SHP77 treated with DMSO at 0.1 percent for 48 hours (cell line): ENCODE data around the gene INPP5D.
"Not testable (repeated sequence)": the region's sequence is repeated elsewhere in the genome, so short reads cannot be mapped to it uniquely, and the experiment has no call there.

Source experiments
- DNase-seq: peaks from one replicate; lab custom pipeline; 2025; lab: John Stamatoyannopoulos, UW

INPP5D gene

GRCh38 chr2:233174137-233174536 lies 114.0 kb downstream of the INPP5D start:
- no peak for DNase-seq

DNA sequence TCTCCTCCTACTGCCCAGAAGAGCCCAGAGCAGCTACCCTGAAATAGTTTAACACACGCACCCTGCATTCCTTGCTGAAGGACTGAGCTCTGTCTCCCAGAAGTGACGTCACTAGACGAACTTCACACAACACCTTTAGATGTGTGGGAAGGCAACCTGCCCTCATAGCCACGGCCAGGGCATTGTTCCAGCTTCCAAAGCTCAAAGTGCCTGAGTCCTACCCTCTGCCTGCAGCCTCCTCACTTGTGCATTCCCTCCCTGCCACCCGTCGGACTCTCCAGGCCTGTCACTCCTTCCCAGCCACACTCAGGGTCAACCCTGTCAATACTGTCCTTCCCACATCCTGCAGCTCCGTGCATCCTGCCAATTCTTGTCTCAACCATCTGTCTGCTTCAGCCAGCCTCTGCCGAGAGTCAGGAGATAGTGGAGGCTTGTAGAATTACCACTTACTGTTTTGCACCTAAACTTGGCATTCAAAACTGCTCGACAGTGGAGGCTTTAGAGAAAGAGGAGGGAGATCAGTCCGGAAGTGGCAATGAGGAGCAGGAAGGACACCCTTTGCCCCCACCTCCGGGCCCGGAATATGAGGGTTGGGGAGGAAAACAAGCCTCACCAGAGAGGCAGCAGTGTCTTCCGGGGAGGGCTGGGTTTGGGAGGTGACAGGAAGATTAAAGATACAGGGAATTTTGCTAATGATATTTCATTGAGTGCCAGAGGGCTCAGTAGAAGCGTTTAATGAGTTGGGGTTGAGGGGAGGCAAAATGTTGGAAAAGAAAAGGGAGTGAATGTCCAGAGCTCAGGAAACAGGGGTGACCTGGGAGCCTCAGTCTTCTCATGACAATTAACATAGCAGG lies 119.1 kb downstream of the INPP5D start:
- no peak for DNase-seq

DNA sequence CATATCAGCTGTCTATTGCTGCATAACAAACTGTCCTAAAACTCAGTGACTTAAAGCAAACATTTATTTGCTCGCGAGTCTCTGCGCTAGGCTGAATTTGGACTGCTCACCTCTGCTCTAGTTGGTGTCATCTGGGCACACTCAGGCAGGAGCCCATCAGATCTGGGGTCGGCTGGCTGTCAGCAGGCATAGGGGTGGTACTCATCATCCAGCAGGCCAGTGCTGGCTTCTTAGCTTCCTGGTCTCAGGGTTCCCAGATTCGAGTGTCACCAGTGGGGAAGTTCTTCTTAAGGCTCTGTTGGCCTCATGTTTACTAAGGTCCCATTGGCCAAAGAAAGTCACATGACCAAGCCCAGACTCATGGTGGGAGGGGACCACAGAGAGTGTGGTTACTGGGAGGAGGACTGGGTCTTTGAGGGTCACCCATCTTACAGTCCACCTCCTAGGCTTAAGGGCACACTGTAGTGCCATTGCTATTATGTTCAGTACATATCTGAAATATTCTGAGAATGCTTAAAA lies 119.8 kb downstream of the INPP5D start:
- DNase-seq, result no peak

DNA sequence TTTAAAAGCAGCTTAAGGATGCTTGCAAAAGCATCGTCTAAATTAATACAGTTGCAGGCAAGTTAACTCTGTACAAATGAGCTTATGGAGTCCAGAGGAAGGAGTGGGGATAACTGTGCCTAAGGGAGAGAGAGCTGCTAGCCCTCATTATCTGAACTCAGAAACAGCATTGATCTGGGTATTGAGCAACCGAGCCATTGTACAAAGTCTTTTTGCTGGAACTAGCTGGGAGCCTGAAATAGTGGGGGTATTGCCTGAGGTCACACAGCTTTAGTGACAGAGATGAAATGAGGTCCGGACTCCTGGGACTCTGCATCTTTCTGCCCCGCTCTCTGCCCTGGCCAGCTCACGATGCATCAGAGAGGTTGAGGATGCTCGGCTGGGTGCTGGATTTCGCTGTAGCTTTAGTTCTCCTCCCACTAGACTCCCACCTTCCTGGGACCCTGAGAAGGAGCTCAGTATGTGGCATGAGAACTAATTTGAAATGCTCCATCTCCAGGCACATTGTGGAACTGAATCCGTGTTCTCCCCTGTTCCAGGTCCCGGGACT lies 123.8 kb downstream of the INPP5D start:
- DNase-seq, result no peak

GRCh38 chr2:233184669-233185068 lies 124.5 kb downstream of the INPP5D start:
- DNase-seq, result no peak

DNA sequence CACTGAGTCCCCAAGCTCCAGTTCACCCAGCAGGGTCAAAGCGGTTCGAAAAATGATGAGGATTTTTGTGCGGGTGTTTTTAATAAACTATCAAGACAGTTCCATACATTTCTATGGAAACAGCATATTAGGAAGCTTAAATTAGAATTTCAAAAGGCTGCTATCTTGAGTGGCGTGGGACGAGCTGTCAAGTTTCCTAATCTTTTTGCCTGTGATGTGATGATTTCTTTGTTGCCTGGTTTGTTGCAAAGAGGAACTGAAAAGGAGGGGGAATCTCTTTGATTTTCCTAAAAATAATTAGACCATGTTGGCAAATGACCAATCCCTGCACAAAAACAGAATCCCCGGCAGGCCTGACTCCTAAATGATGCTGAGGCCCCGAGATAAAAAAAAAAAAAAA lies 125.2 kb downstream of the INPP5D start:
- DNase-seq, result no peak

DNA sequence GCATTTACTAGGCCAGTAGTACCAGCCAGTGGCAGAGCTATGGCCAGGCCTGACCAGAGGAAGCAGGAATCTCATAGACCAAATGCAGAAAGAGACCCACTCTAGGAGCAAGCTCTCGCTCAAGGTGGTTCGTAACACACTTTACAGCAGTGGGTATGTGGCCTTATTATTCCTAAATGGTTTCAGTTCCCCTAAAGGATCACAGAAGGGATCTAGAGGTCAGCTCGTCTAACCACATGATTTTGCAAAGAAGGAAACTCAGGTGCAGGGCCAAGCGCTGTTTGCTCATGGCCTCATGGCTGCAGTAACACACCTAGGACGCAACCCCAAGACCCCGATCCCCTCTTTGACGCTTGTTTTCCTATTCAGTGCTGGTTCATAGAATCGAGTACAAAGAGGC lies 125.8 kb downstream of the INPP5D start:
- no peak for DNase-seq

GRCh38 chr2:233186851-233187250 lies 126.7 kb downstream of the INPP5D start:
- DNase-seq, result no peak

DNA sequence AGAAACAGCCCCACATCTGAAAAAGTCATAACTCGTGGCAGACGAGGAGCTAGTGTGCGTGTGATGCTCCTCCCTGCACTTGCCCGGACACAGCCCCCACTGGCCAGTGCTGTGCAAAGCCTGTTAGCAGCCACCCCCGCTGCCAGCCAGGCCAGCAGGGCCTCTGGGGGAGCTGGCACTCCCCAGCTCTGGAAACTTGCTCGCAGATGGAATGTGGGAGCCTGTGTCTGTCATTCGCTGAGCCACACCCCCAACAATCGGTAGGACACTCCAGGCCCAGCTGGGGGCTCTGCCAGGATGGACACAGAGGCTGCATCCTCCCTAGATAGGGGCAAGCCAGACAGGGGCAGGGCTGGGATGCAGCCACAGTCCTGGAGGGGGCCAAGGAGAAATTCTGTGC lies 128.9 kb downstream of the INPP5D start:
- no peak for DNase-seq

GRCh38 chr2:233191016-233191415 lies 130.9 kb downstream of the INPP5D start:
- not testable (repeated sequence) for DNase-seq

- no peak for DNase-seq
Observed at GRCh38 chr2:233193738-233194137, 133.6 kb downstream of the INPP5D start.

DNA sequence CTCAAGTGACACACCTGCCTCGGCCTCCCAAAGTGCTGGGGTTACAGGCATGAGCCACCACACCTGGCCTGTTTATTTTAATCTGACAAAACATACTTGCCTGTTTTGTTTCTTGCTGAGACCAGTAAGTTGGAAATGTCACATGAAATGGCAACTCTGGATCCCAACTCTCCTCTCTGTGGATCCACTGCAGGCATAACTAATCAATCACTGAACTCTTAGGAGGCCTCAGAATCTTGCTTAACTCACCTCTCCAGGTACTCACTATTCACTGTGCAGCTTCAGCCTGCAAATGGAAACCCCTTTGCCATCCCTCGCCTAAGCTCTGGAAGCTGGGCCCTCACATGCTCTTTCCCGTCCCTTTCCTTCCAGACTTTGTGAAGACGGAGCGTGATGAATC lies 134.9 kb downstream of the INPP5D start:
- no peak for DNase-seq

GRCh38 chr2:233197022-233197421 lies 136.9 kb downstream of the INPP5D start:
- DNase-seq, result no peak

DNA sequence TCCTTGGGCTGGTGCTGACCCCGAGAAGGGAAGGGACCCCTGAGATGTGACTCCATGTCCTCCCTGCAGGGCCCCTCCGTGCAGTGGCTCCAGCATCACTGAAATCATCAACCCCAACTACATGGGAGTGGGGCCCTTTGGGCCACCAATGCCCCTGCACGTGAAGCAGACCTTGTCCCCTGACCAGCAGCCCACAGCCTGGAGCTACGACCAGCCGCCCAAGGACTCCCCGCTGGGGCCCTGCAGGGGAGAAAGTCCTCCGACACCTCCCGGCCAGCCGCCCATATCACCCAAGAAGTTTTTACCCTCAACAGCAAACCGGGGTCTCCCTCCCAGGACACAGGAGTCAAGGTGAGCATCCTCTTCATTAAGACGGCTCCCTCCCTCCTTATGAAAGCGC lies 137.9 kb downstream of the INPP5D start:
- DNase-seq, result no peak

DNA sequence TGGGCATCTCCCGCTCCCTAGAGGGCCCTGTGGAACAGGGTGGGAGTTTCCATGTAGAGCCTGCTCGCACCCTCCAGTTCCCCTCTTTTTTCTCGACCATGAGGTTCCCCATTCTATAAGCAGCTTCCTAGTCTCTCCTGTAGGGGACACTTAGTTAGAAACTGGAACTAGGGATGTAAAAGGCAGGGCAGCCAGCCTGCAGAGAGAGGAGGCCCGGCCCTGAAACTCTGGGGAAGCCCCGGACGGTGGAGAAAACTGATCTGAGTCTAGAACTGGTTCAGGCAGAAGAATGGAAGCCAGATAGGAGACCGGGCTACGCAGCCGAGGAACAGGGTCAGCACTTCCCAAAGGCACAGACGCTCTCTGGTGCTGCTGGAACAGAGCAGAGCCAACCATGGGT lies 139.7 kb downstream of the INPP5D start:
- no peak for DNase-seq

GRCh38 chr2:233200790-233201189 lies 140.6 kb downstream of the INPP5D start:
- not testable (repeated sequence) for DNase-seq

- DNase-seq, result no peak
Observed at GRCh38 chr2:233201258-233202013, 141.3 kb downstream of the INPP5D start.

GRCh38 chr2:233202531-233202944 lies 142.4 kb downstream of the INPP5D start:
- DNase-seq, result no peak

DNA sequence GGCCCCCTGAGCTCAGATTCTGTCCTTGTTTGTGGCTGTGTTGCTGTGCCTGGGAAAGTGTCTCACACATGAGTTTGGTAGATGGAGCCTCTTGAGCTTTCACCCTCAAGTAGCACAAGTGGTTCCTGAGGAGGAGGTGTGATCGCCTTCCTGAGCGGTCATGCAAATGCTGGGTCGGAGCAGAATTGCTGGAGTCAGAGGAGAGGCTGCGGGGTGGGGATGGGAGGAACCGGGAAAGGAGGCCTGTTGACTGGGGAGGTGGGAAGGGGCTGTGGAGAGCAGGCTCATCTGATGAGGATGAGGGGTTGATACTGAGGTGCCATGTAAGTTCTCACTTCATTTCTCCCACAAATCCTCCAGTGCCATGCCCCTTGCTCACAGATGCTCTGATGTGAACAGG lies 142.9 kb downstream of the INPP5D start:
- DNase-seq, result no peak

DNA sequence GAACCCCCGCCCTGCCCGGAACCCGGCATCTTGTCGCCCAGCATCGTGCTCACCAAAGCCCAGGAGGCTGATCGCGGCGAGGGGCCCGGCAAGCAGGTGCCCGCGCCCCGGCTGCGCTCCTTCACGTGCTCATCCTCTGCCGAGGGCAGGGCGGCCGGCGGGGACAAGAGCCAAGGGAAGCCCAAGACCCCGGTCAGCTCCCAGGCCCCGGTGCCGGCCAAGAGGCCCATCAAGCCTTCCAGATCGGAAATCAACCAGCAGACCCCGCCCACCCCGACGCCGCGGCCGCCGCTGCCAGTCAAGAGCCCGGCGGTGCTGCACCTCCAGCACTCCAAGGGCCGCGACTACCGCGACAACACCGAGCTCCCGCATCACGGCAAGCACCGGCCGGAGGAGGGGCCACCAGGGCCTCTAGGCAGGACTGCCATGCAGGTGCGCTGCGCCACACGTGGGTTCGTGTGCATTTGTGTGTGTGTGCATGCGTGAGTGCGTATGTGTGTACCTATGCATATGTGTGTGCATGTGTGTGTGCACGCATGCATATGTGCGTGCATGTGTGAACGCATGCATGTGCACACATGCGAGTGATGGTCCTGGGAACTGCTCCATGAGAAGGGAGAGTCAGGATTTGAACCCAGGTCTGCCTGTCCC lies 144.3 kb downstream of the INPP5D start:
- DNase-seq, result no peak

DNA sequence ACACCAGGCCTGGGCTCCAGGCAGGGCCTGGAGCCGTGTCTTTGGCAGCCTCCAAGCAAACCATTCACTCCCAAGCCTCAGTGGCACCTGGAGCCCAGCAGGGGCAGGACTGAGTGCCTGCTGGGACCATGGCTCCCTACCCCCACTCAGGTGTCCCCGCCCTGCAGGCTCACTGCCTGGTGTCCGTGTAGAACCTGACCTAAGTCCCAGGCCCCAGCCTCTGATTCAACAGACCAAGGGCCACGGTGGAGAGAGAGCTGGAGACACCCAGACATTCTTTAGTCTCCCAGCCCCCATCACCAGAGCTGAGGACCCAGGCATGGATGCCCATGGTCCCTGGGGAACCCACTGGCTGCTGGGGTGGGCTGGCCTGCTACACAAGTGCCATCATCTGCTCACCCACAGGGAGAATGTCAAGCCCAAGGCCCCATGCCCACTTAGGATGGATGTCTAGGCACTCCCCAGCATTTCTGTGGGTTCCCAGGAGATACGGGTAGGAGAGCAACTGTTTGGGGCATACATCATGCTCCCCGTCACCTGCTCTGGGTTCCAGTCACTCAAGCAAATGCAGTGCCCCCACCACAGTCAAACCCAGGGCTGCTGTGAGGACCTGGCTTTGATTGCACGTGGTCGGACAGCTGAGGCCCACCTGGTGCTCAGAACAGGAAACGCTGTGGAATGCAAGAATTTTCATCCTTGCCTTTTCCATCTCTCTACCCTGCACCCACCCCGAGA lies 148.4 kb downstream of the INPP5D start:
- DNase-seq, result no peak

- DNase-seq, result no peak
Observed at GRCh38 chr2:233209117-233209532, 149.0 kb downstream of the INPP5D start.
